MM.1S (cell line): ENCODE results near the gene RAB44.

ENCODE experiments used
- DNase-seq: peaks from one replicate; pipeline ENCODE4 v3.0.0-alpha.2; 2015
- H2AFZ ChIP-seq: fragments of 300-600 bp; sonication (generic); 2 replicates; pipeline ENCODE4 v1.6.0; 2016; ENCODE audit warnings: antibody characterized with exemption, low read length
- H3F3A ChIP-seq: fragments of 300-600 bp; sonication (generic); 2 replicates; pipeline ENCODE4 v1.6.1; 2016; ENCODE audit warnings: mild to moderate bottlenecking, antibody characterized with exemption, low read length, moderate library complexity, mixed read lengths; ENCODE audit not compliant: insufficient read depth
- H3K27ac ChIP-seq: fragments of 300-600 bp; sonication (generic); 2 replicates; pipeline ENCODE4 v1.5.1; 2016; ENCODE audit warnings: mild to moderate bottlenecking, low read length
- H3K27me3 ChIP-seq: fragments of 300-600 bp; sonication (generic); replicated peaks from 2 replicates; pipeline ENCODE4 v1.6.0; 2016; ENCODE audit warnings: low read length; ENCODE audit not compliant: insufficient read depth
- H3K36me3 ChIP-seq: fragments of 300-600 bp; sonication (generic); replicated peaks from 2 replicates; pipeline ENCODE4 v1.6.1; 2016; ENCODE audit warnings: mild to moderate bottlenecking, low read length, mixed read lengths; ENCODE audit not compliant: insufficient read depth
- H3K4me1 ChIP-seq: fragments of 300-600 bp; sonication (generic); 2 replicates; pipeline ENCODE4 v1.6.1; 2016; ENCODE audit warnings: low read length, mixed read lengths
- H3K4me2 ChIP-seq: fragments of 300-600 bp; sonication (generic); 2 replicates; pipeline ENCODE4 v1.6.0; 2016; ENCODE audit warnings: low read depth, low read length
- H3K4me3 ChIP-seq: fragments of 300-600 bp; sonication (generic); 2 replicates; pipeline ENCODE4 v1.5.1; 2016; ENCODE audit warnings: low read length, mixed read lengths
- H3K79me2 ChIP-seq: fragments of 300-600 bp; sonication (generic); 2 replicates; pipeline ENCODE4 v1.6.1; 2016; ENCODE audit warnings: mixed run types, low read length, mixed read lengths
- H3K9ac ChIP-seq: fragments of 300-600 bp; sonication (generic); 2 replicates; pipeline ENCODE4 v1.6.1; 2016; ENCODE audit warnings: low read length, mixed read lengths
- H3K9me2 ChIP-seq: fragments of 300-600 bp; sonication (generic); replicated peaks from 2 replicates; pipeline ENCODE4 v1.6.1; 2016; ENCODE audit warnings: mild to moderate bottlenecking, low read length, mixed read lengths; ENCODE audit not compliant: insufficient read depth
- H3K9me3 ChIP-seq: fragments of 300-600 bp; sonication (generic); replicated peaks from 2 replicates; pipeline ENCODE4 v1.6.1; 2016; ENCODE audit warnings: mild to moderate bottlenecking, low read length, mixed read lengths; ENCODE audit not compliant: insufficient read depth
- H4K20me1 ChIP-seq: fragments of 300-600 bp; sonication (generic); 2 replicates; pipeline ENCODE4 v1.6.1; 2016; ENCODE audit warnings: mild to moderate bottlenecking, low read length, moderate library complexity, mixed read lengths; ENCODE audit not compliant: insufficient read depth
- CTCF ChIP-seq: fragments of 300-600 bp; sonication (generic); IDR thresholded peaks from 2 replicates; pipeline ENCODE4 v1.5.1; 2016; ENCODE audit warnings: antibody characterized with exemption, low read length, mixed read lengths
- EZH2 ChIP-seq: fragments of 300-600 bp; sonication (generic); optimal IDR thresholded peaks from 2 replicates; pipeline ENCODE3; 2017; ENCODE audit warnings: low read depth, mild to moderate bottlenecking, antibody characterized with exemption, low read length, mixed read lengths
- EZH2phosphoT487 ChIP-seq: fragments of 300-600 bp; sonication (generic); IDR thresholded peaks from 2 replicates; pipeline ENCODE4 v1.6.1; 2018; ENCODE audit warnings: antibody characterized with exemption, low read length

RAB44 gene

GRCh38 chr6:36751833-36752186 lies 54.2 kb downstream of the RAB44 start:
- no peak for DNase-seq
- H3K9ac ChIP-seq, result peak overlapping the region; percentile 62; the same call in 1 of the 2 replicates
- H3K4me2 ChIP-seq, result peak overlapping the region; percentile 66

GRCh38 chr6:36752187-36752885 lies 54.7 kb downstream of the RAB44 start:
- TF ChIP-seq EZH2 (no peak), EZH2phosphoT487 (no peak), CTCF (peak; percentile 5; the same call in 1 of the 2 replicates)

More at GRCh38 chr6:36751833-36752186, 54.2 kb downstream of the RAB44 start:
- Histone ChIP-seq H3F3A (peaks cover 46% of the 10 kb centered on the region), H4K20me1 (no peaks in the 10 kb centered on the region), H3K9me3 (no peaks in the 10 kb centered on the region), H3K27me3 (no peaks in the 10 kb centered on the region), H3K4me1 (peaks cover 54% of the 10 kb centered on the region), H3K27ac (peak overlapping the region; percentile 95), H3K9me2 (no peaks in the 10 kb centered on the region), H3K79me2 (0 out of 2 replicates have a peak, but pooled peaks cover 6% of the 10 kb centered on the region), H2AFZ (peak overlapping the region; percentile 33; the same call in 1 of the 2 replicates), H3K36me3 (no peaks in the 10 kb centered on the region), H3K4me3 (no peak overlapping the region)
- no peak for TF ChIP-seq CTCF
- no peak for TF ChIP-seq EZH2phosphoT487

GRCh38 chr6:36752886-36753506 lies 55.4 kb downstream of the RAB44 start:
- Histone ChIP-seq H3K36me3 (no peaks in the 10 kb centered on the region), H3K9me3 (no peaks in the 10 kb centered on the region), H3K27me3 (no peaks in the 10 kb centered on the region), H3K9me2 (no peaks in the 10 kb centered on the region), H3F3A (peaks cover 58% of the 10 kb centered on the region), H3K9ac (peak overlapping the region; percentile 62), H3K79me2 (0 out of 2 replicates have a peak, but pooled peaks cover 6% of the 10 kb centered on the region), H2AFZ (peak overlapping the region; percentile 33), H3K4me3 (no peak overlapping the region), H3K27ac (peak overlapping the region; percentile 95), H4K20me1 (no peaks in the 10 kb centered on the region), H3K4me1 (peaks cover 65% of the 10 kb centered on the region), H3K4me2 (peak overlapping the region; percentile 66)
- DNase-seq, result peak; percentile 88
- no peak for TF ChIP-seq EZH2phosphoT487
- no peak for TF ChIP-seq EZH2
- TF ChIP-seq CTCF, result no peak

More at GRCh38 chr6:36752187-36752885, 54.7 kb downstream of the RAB44 start:
- H3F3A ChIP-seq, result peaks cover 51% of the 10 kb centered on the region
- peak overlapping the region; percentile 66 for H3K4me2 ChIP-seq
- no peak overlapping the region for H3K4me3 ChIP-seq
- peak overlapping the region; percentile 62 for H3K9ac ChIP-seq
- H3K4me1 ChIP-seq, result peaks cover 59% of the 10 kb centered on the region
- no peaks in the 10 kb centered on the region for H3K27me3 ChIP-seq
- H3K79me2 ChIP-seq, result 0 out of 2 replicates have a peak, but pooled peaks cover 6% of the 10 kb centered on the region
- H2AFZ ChIP-seq, result peak overlapping the region; percentile 33
- no peaks in the 10 kb centered on the region for H3K36me3 ChIP-seq
- peak; percentile 41 for DNase-seq
- H3K9me2 ChIP-seq, result no peaks in the 10 kb centered on the region
- no peaks in the 10 kb centered on the region for H3K9me3 ChIP-seq
- H4K20me1 ChIP-seq, result no peaks in the 10 kb centered on the region
- peak overlapping the region; percentile 95 for H3K27ac ChIP-seq
